GM21423 (cell line): ENCODE results near the gene JSRP1.

Experiments used
- ATAC-seq: cut with Tn5 transposase; IDR thresholded peaks from one replicate; pipeline ENCODE4 v1.9.1; 2021; ENCODE audit warnings: mild to moderate bottlenecking, moderate library complexity; ENCODE audit not compliant: unreplicated experiment

Gene JSRP1

GRCh38 chr19:2268480-2268830 lies 12.2 kb upstream of the JSRP1 start:
- no peak for ATAC-seq

DNA sequence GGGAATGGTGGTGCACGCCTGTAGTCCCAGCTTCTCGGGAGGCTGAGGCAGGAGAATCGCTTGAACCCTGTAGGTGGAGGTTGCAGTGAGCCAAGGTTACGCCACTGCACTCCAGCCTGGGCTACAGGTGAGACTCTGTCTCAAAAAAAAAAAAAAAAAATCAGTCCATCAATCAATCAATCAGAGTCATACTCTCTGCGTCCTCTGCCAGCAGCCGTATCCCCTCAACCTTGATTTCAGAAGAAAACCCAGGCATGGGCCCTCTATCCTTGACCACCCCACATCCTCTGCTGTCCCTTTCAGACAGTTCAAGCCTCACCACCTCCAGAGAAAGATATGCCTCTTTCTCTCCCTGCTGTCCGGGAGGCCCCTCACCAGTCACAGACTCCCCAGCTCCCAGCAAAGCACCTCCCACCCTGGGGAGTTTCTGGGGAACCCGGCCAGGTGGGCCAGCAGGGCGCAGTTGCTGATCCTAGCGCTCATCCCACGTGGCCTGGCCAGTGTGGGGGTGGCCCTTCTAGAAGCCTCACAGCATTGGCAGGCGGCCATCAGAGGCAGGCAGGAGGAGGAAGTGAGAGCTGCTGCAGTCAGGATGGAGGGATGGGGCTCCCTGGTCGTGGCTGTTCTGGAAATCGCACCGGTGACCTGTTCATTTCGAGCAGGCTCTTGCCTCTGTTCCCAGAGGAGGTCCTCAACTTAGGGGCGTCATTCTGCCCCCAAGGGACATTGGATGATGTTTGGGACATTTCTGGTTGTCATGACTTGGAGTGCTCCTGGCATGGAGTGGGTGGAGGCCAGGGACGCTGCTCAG lies 10.2 kb upstream of the JSRP1 start:
- peak; percentile 26 for ATAC-seq

DNA sequence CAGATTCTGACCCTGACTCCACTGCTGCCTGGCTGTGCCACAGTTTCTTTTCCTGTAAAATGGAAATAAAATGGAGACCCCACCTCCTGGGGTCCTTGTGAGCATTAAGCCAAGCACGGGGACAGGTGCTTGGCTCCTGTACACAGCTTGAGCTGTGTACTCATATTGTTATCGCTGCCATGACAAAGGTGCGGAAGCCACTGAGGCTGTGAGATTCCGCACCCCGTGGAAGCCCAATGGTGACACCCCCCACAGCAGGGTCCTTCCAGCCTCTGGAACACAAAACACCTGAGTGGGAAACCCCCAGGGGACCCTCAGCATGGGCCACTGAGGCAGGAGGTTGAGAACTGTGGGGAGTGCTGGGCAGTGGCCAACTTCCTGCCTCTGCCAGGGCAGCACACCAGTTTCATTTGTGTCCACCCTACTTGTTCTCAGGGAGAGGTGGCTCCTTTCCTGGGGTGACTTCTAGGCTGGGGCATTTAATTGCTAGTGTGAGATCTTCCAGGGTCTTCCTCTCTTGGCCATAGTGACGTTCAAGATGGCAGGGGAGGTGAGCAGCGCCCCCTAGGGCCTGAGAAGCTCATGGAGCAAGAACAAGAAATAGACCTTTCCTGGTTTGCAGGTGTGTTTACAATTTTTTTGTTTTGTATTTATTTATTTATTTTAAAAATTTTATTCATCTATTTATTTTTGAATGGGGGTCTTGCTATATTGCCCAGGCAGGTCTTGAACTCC lies 5.4 kb upstream of the JSRP1 start:
- ATAC-seq: no peak

GRCh38 chr19:2260341-2260805 lies 4.2 kb upstream of the JSRP1 start:
- ATAC-seq: no peak

DNA sequence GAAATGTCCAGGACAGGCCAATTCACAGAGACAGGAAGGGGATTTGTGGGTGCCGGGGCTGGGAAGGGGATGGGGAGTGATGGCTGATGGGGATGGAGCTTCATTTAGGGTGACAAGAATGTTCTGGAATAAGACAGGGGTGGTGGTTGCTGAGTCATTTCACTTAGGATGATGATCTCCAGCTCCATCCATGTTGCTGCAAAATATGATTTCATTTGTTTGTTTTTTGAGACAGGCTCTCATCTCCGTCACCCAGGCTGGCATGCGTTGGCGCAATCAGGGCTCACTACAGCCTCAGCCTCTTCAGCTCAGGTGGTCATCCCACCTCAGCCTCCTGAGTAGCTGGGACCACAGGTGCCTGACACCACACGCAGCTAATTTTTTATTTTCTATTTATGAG lies 3.1 kb upstream of the JSRP1 start:
- ATAC-seq: no peak

- no peak for ATAC-seq
Observed at GRCh38 chr19:2255112-2255845, 938 bp downstream of the JSRP1 start.

DNA sequence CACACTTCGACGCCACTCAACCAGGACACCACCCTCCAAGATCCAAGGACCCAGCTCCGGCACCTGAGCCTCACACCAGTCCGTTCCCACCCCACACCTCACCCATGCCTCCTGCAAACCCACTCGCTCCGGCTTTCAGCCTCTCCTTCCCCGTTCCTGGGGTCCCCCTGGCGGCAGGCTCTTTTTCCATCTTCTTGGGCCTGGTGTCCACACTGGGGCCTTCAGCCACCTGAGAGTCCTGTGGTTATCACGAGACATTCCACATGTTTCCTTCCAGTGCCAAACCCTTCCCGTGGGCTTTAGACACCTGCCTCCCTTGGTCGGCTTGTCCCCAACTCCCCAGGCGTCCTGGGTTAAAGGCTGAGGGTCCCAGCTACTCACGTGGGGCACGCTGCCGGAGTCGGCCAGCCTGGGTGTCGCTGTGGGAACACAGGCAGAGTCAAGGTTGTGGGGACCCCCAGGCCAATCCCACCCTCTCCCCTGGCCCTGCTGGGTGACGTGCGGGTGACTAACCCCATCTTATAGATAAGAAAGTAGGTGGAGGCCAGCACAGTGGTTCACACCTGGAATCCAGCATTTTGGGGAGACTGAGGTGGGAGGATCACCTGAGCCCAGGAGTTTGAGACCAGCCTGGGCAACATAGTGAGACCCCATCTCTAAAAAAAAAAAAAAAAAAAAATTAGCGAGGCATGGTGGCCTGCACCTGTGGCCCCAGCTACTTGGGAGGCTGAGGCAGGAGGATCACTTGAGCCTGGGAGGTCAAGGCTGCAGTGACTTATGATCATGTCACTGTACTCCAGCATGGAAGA lies 1.9 kb downstream of the JSRP1 start:
- no peak for ATAC-seq

GRCh38 chr19:2253106-2254063 lies 2.8 kb downstream of the JSRP1 start:
- no peak for ATAC-seq

DNA sequence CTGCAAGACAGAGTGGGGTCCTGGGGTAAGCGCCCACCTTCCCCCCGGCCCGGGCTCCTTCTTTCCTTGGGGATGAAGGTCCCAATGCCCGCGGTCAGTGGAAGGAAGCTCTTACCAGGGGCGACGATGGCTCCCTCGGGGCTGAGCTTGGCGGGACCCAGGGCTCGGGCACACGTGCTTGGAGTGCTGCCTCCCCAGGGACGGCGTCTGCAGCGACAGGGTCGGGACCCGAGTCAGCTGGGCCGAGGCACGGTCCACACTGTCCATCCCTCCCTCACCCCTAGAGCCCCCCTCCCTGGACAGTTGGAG lies 3.5 kb downstream of the JSRP1 start:
- ATAC-seq: no peak

DNA sequence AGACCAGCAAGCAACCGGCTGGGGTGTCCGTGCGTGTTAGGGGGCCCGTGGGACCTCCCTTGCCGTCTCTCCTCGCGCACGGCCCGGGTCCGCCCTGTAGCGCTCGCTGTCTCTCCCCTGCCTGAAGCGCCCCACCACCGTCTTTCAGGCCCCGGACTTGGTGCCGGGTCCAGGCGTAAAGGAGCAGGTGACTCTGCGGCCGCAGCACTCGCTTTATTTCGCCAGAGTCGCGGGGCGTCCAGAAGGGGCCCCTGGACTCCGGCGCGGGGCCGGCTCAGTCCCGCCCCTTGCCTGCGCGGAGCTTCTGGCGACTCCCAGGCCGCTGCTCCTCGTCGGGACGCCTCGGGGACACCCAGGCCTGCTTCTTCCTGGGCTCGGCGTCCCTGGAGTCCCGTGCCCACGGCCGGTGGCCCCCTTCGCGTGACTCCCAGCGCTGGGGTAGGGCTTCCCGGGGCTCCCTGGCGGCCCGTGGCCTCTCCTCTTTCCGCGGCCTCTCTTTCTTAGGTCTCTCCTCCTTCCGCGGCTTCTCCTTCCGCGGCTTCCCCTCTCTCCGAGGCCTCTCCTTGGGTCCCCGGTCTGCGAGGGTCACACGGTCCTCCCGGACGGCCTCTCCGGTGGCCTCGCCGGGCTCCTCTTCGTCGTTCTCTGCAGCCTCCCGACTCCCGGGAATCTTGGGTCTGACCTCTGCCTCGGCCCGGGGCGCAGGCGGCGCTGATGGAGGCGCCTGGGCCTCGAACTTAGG lies 4.0 kb downstream of the JSRP1 start:
- ATAC-seq: no peak

DNA sequence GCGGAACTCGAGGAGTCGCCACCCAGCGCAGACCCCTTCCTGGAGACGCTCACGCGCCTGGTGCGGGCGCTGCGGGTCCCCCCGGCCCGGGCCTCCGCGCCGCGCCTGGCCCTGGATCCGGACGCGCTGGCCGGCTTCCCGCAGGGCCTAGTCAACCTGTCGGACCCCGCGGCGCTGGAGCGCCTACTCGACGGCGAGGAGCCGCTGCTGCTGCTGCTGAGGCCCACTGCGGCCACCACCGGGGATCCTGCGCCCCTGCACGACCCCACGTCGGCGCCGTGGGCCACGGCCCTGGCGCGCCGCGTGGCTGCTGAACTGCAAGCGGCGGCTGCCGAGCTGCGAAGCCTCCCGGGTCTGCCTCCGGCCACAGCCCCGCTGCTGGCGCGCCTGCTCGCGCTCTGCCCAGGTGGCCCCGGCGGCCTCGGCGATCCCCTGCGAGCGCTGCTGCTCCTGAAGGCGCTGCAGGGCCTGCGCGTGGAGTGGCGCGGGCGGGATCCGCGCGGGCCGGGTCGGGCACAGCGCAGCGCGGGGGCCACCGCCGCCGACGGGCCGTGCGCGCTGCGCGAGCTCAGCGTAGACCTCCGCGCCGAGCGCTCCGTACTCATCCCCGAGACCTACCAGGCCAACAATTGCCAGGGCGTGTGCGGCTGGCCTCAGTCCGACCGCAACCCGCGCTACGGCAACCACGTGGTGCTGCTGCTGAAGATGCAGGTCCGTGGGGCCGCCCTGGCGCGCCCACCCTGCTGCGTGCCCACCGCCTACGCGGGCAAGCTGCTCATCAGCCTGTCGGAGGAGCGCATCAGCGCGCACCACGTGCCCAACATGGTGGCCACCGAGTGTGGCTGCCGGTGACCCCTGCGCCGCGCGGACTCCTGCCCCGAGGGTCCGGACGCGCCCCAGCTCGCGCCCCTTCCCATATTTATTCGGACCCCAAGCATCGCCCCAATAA lies 4.8 kb downstream of the JSRP1 start:
- no peak for ATAC-seq

DNA sequence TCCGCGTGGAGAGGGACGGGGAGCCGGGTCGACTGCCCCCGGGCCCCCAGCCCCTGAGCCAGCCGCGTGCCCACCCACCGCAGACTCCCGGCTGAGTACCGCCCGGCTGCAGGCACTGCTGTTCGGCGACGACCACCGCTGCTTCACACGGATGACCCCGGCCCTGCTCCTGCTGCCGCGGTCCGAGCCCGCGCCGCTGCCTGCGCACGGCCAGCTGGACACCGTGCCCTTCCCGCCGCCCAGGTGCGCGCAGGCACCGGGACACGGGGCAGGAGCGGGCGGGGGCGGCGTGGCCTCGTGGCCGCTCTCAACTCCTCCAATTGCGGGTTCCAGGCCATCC lies 5.5 kb downstream of the JSRP1 start:
- ATAC-seq: no peak

GRCh38 chr19:2249880-2250765 lies 6.1 kb downstream of the JSRP1 start:
- ATAC-seq: no peak

DNA sequence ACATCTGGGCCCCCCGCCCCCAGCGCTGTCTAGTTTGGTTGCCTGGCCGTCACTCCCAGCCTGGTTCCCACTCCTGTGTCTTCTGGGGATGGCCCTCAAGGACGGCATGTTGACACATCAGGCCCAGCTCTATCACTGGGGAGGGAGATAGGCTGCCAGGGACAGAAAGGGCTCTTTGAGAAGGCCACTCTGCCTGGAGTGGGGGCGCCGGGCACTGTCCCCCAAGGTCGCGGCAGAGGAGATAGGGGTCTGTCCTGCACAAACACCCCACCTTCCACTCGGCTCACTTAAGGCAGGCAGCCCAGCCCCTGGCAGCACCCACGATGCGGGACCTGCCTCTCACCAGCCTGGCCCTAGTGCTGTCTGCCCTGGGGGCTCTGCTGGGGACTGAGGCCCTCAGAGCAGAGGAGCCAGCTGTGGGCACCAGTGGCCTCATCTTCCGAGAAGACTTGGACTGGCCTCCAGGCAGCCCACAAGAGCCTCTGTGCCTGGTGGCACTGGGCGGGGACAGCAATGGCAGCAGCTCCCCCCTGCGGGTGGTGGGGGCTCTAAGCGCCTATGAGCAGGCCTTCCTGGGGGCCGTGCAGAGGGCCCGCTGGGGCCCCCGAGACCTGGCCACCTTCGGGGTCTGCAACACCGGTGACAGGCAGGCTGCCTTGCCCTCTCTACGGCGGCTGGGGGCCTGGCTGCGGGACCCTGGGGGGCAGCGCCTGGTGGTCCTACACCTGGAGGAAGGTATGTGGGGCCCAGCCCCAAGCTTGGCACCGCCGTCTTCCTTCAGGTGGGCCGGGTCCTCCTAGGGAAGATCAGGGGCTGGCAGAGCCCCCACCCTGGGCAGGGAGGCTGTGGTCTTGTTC lies 7.0 kb downstream of the JSRP1 start, which contains the start of gene AMH:
TSS of gene AMH (plus strand) at position 314 of the 857 bp plus-strand sequence. CDS start at position 324, 10 bp downstream.
- no peak for ATAC-seq

- ATAC-seq: no peak
Observed at GRCh38 chr19:2248136-2249009, 7.8 kb downstream of the JSRP1 start.
